GM19025 (cell line): ENCODE measurements around the gene FBXL20.

Experiments
- ATAC-seq: cut with Tn5 transposase; IDR thresholded peaks from one replicate; pipeline ENCODE4 v1.9.1; 2021; ENCODE audit warnings: mild to moderate bottlenecking, low read depth, moderate library complexity; ENCODE audit not compliant: unreplicated experiment

FBXL20 gene

GRCh38 chr17:39209317-39210092, 191.9 kb downstream of the FBXL20 start:
- ATAC-seq = no peak

- no peak for ATAC-seq
These were observed 192.5 kb downstream of the FBXL20 start for GRCh38 chr17:39208893-39209292.

- ATAC-seq = no peak
These were observed 193.3 kb downstream of the FBXL20 start for GRCh38 chr17:39208136-39208535.

GRCh38 chr17:39205112-39205526, 196.3 kb downstream of the FBXL20 start:
- no peak for ATAC-seq

GRCh38 chr17:39204245-39204644, 197.2 kb downstream of the FBXL20 start:
- no peak for ATAC-seq
